Motor neuron (in vitro differentiated cells): Measurements from ENCODE around the gene REXO2. TPM values are rescaled to one million over a fixed set of nuclear protein-coding genes. Genes with fewer than 3 reads are reported as not detected.
A peak's percentile ranks its signal among the peaks of the same experiment; 100 is the strongest.

Source experiments
- ATAC-seq, 8 experiments: fragments of 200-7000 bp; cut with Tn5 transposase; replicated peaks in 6 of 8; 2 replicates each; pipeline ENCODE4 v1.8.0; 2021; ENCODE audit warnings: mild to moderate bottlenecking in 8 of 8, moderate library complexity in 8 of 8
- H3K27ac ChIP-seq, 2 donors: fragments of 250-450 bp; sonication (Bioruptor Pico); 2 replicates each; pipeline ENCODE4 v1.9.0; 2021; ENCODE audit warnings: antibody characterized with exemption in 2 of 2, mild to moderate bottlenecking in 2 of 2, moderate library complexity in 1 of 2
- H3K4me1 ChIP-seq, 2 donors: fragments of 250-450 bp; sonication (Bioruptor Pico); replicated peaks in 1 of 2; 2 replicates each; pipeline ENCODE4 v1.6.1; 2021; ENCODE audit warnings: antibody characterized with exemption in 2 of 2, mild to moderate bottlenecking in 2 of 2, moderate library complexity in 1 of 2
- H3K4me3 ChIP-seq, 5 donors: fragments of 250-450 bp; sonication (Bioruptor Pico); 2 replicates each; pipeline ENCODE4 v1.9.0; 2021; ENCODE audit warnings: antibody characterized with exemption in 5 of 5, mild to moderate bottlenecking in 5 of 5, moderate library complexity in 4 of 5
- WGBS, 10 experiments: fragments of 450-650 bp; shearing (Covaris generic); methylation state at CpG; one replicate each; pipeline ENCODE4 v1.0.0; 2022; 5-methylcytosine and 5-hydroxymethylcytosine counted together
- in situ Hi-C, 9 experiments: fragments of 400-800 bp; cut with MboI; loops; one replicate each; pipeline ENCODE4 v1.15.0; 2021; ENCODE audit warnings: low sequenced_read_pairs in 9 of 9, low pct_unique_long_range_greater_than_20kb in 2 of 9; ENCODE audit not compliant: unreplicated experiment in 9 of 9
- total RNA-seq, 8 experiments: library from RNA; unstranded; fragments of 300-600 nt; gene quantifications; 2 replicates each; pipeline versions ENCODE4 v1.2.3 to v1.2.4, GENCODE V29; 2022

Gene REXO2
- total RNA-seq, 8 experiments from 2014 or later = 25.6 to 196 (median 49.8) TPM

GRCh38 chr11:114448749-114449482, 9.6 kb downstream of the REXO2 start:
- 67 to 100% (median 91%) methylated on average over 1 to 2 of the region's 2 CpGs for WGBS, 10 experiments
- peak in 1 of 8 experiments; percentile 55 for ATAC-seq
- H3K27ac ChIP-seq = no peak overlapping the region
- peaks cover 0 to 13% of the 10 kb centered on the region in 2 donors for H3K4me1 ChIP-seq
- in situ Hi-C loops = no loop called here
- no peak overlapping the region for H3K4me3 ChIP-seq

- ATAC-seq = no peak
- 81 to 97% (median 91%) methylated on average over 2 to 6 of the region's 6 CpGs for WGBS, 10 experiments
- no peak overlapping the region for H3K4me3 ChIP-seq
- in situ Hi-C loops = no loop called here
- H3K27ac ChIP-seq = no peak overlapping the region
- peaks cover 0 to 13% of the 10 kb centered on the region in 2 donors for H3K4me1 ChIP-seq
Measured at GRCh38 chr11:114449845-114450244, 10.6 kb downstream of the REXO2 start.

- H3K4me1 ChIP-seq = peaks cover 0 to 13% of the 10 kb centered on the region in 2 donors
- in situ Hi-C loops = no loop called here
- no peak overlapping the region for H3K27ac ChIP-seq
- H3K4me3 ChIP-seq = no peak overlapping the region
- ATAC-seq = no peak
- WGBS, 10 experiments = 57 to 100% (median 98%) methylated on average over 1 to 3 of the region's 3 CpGs; no CpG with 5 or more reads in 2 of the 10 experiments
Measured at GRCh38 chr11:114452399-114452798, 13.1 kb downstream of the REXO2 start.

- Histone ChIP-seq H3K4me3 (no peak overlapping the region), H3K4me1 (no peaks in the 10 kb centered on the region), H3K27ac (no peak overlapping the region)
- in situ Hi-C loops = no loop called here
- 56 to 100% (median 97%) methylated on average over 1 to 2 of the region's 2 CpGs for WGBS, 10 experiments
- ATAC-seq = no peak
Measured at GRCh38 chr11:114463999-114464398, 24.7 kb downstream of the REXO2 start.

- Histone ChIP-seq H3K4me1 (no peaks in the 10 kb centered on the region), H3K27ac (no peak overlapping the region), H3K4me3 (no peak overlapping the region)
- no peak for ATAC-seq
- in situ Hi-C loops = no loop called here
- WGBS, 10 experiments = 62 to 100% (median 88%) methylated on average over 1 to 3 of the region's 3 CpGs
Measured at GRCh38 chr11:114466742-114467141, 27.5 kb downstream of the REXO2 start.

GRCh38 chr11:114472661-114473060, 33.4 kb downstream of the REXO2 start:
- WGBS, 10 experiments = 0 to 100% (median 90%) methylated on average over 1 to 2 of the region's 2 CpGs; no CpG with 5 or more reads in 1 of the 10 experiments
- in situ Hi-C loops = no loop called here
- no peak for ATAC-seq
- no peak overlapping the region for H3K4me3 ChIP-seq
- H3K4me1 ChIP-seq = no peaks in the 10 kb centered on the region
- no peak overlapping the region for H3K27ac ChIP-seq

GRCh38 chr11:114478001-114478410, 38.7 kb downstream of the REXO2 start:
- Histone ChIP-seq H3K4me3 (no peak overlapping the region), H3K27ac (no peak overlapping the region), H3K4me1 (no peaks in the 10 kb centered on the region)
- in situ Hi-C loops = no loop called here
- no peak for ATAC-seq
- WGBS, 10 experiments = 17 to 100% (median 56%) methylated on average over 1 to 2 of the region's 2 CpGs; no CpG with 5 or more reads in 3 of the 10 experiments

GRCh38 chr11:114478768-114479167, 39.5 kb downstream of the REXO2 start:
- 0 to 70% (median 55%) methylated on average over 1 to 4 of the region's 4 CpGs; no CpG with 5 or more reads in 2 of the 10 experiments for WGBS, 10 experiments
- in situ Hi-C loops = no loop called here
- H3K27ac ChIP-seq = no peak overlapping the region
- no peaks in the 10 kb centered on the region for H3K4me1 ChIP-seq
- no peak overlapping the region for H3K4me3 ChIP-seq
- peak in 1 of 8 experiments; percentile 16 for ATAC-seq

GRCh38 chr11:114479331-114479730, 40.1 kb downstream of the REXO2 start:
- 0 to 83% (median 50%) methylated on average over 1 of the region's 1 CpG; no CpG with 5 or more reads in 5 of the 10 experiments for WGBS, 10 experiments
- ATAC-seq = no peak
- H3K27ac ChIP-seq = no peak overlapping the region
- no peak overlapping the region for H3K4me3 ChIP-seq
- in situ Hi-C loops = no loop called here
- H3K4me1 ChIP-seq = no peaks in the 10 kb centered on the region

GRCh38 chr11:114482114-114482513, 42.8 kb downstream of the REXO2 start:
- Histone ChIP-seq H3K4me1 (no peaks in the 10 kb centered on the region), H3K4me3 (no peak overlapping the region), H3K27ac (no peak overlapping the region)
- in situ Hi-C loops = no loop called here
- ATAC-seq = peak in 1 of 8 experiments; percentile 45
- WGBS, 10 experiments = 60 to 100% (median 83%) methylated on average over 1 of the region's 1 CpG; no CpG with 5 or more reads in 5 of the 10 experiments

GRCh38 chr11:114483929-114484328, 44.7 kb downstream of the REXO2 start:
- Histone ChIP-seq H3K4me1 (no peaks in the 10 kb centered on the region), H3K27ac (no peak overlapping the region), H3K4me3 (no peak overlapping the region)
- in situ Hi-C loops = no loop called here
- no peak for ATAC-seq
- WGBS, 10 experiments = 60 to 100% (median 80%) methylated on average over 1 to 2 of the region's 2 CpGs; no CpG with 5 or more reads in 1 of the 10 experiments

GRCh38 chr11:114496915-114497314, 57.6 kb downstream of the REXO2 start:
- Histone ChIP-seq H3K4me1 (no peaks in the 10 kb centered on the region), H3K27ac (no peak overlapping the region), H3K4me3 (no peak overlapping the region)
- no peak for ATAC-seq
- WGBS, 10 experiments = 38 to 100% (median 80%) methylated on average over 1 to 3 of the region's 3 CpGs; no CpG with 5 or more reads in 1 of the 10 experiments
- in situ Hi-C loops = no loop called here

- ATAC-seq = no peak
- Histone ChIP-seq H3K4me1 (no peaks in the 10 kb centered on the region), H3K4me3 (no peak overlapping the region), H3K27ac (no peak overlapping the region)
- in situ Hi-C loops = no loop called here
Measured at GRCh38 chr11:114499756-114500155, 60.5 kb downstream of the REXO2 start.
